Stimulated activated CD8-positive, alpha-beta memory T cell treated with anti-CD3 and anti-CD28 coated beads, Interleukin-7, amount 100 ng/mL, for 4 hours (primary cell): Measurements from ENCODE around the gene AFF2.
"Not testable (repeated sequence)": the region's sequence is repeated elsewhere in the genome, so short reads cannot be mapped to it uniquely, and the experiment has no call there.

ENCODE experiments used
- DNase-seq, 2 donors: peaks; one replicate each; pipeline ENCODE4 v3.0.0-alpha.2; 2020; ENCODE audit warnings: low read depth in 2 of 2

AFF2 gene

DNA sequence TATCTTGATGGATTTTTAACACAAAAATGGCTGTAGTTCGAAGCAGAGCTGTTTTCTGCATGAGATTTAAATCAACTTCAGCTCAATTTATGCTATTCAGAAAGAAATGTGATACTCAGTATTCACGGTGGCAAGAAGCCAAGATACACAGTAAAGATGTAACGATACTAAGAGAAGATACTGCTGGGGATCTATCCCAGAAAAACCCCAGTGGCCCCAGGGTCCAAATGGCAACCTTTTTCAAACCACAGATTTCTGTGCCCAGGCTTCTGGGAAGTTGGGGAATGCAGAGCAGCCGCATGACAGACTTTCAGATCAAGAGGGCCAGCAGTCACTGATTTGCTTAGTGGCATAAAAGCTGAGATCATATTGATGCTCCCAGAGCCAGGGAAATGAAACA, 353.9 kb downstream of the AFF2 start:
- DNase-seq, result no peak

GRCh38 chrX:148856505-148856904, 356.1 kb downstream of the AFF2 start:
- DNase-seq, result no peak

GRCh38 chrX:148865277-148866210, 365.1 kb downstream of the AFF2 start:
- DNase-seq, result no peak

GRCh38 chrX:148867596-148867995, 367.2 kb downstream of the AFF2 start:
- DNase-seq, result no peak

- no peak for DNase-seq
Measured at GRCh38 chrX:148871422-148872160, 371.2 kb downstream of the AFF2 start.

DNA sequence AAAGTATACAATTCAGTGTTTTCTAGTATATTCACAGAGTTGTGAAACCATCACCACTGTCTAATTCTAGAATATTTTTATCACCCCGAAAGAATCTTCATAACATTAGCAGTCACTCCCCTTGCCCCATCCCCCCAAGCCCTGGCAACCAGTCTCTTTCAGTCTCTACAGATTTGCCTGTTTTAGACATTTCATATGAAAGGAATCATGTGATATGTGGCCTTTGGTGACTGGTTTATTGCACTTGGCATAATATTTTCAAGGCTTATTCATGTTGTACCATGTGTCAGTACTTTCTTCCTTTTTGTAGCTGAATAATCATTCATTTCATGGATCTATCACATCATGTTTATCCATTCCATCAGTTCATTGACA, 371.7 kb downstream of the AFF2 start:
- DNase-seq, result no peak

- no peak for DNase-seq
Measured at GRCh38 chrX:148872881-148873280, 372.5 kb downstream of the AFF2 start.

DNA sequence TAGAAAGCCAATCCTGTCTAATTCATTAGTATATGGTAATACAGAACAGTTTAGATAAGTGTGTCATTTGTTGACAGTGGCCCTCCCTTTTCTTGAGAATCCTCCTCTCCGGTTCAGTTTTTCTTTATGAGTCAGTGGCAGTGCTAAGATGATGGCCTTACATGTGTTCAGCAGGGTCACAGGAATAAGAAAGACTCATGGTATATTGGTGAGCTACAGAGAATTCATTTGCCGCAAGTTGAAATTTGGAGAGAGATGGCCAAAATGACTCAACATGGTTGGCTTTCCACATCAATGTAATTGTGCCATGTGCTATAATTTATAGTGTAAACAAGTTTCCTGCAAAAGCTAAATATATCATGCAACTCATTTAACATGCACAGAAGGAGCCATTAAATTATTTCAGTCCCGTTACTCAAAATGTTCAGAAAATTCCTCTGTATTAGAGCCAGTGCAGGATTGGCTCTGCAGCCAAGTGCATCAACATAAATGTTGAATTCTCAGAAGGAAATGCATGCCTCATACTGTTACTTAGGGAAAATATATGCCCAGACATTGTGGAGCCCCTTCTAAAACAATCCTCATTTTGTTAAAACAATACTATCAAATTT, 374.3 kb downstream of the AFF2 start:
- DNase-seq, result no peak

DNA sequence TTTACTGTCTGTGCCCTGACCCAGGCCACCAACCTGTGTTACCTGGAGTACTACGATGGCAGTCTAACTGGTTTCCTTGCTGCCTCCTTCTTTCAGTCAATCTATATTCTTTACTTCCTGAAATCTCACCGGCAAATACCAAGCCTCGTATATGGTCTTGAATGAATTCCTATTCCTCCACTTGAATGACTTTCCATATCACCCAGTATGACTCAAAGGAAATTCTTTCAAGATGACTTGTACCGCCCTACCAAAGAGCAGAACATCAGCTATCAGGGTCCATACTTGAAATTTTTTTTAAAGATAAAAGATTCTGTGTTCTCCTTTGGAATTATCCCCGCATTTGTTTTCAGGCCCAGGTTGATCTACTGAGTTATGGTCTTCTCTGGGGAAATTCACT, 378.0 kb downstream of the AFF2 start:
- DNase-seq, result no peak

- DNase-seq, result no peak
Measured at GRCh38 chrX:148885203-148885602, 384.8 kb downstream of the AFF2 start.

DNA sequence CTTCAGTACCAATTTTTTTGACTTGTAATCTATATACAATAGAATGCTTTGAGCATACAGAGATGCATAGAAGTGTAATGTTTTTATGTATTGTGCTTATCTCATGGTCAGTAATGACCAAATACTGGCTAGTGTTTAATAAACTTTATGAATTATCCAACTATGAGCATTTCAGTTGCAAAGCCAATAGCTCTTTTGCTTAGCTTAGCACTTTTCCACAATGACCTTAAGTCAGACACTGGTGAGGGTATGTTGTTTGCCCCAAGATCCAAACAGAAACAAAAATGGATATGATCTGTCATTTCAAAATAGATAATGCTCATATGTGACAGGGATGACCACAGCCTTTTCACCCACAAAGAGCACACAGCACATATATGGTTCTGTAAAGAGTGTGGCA, 393.0 kb downstream of the AFF2 start:
- no peak for DNase-seq

GRCh38 chrX:148902581-148902980, 402.2 kb downstream of the AFF2 start:
- no peak for DNase-seq

GRCh38 chrX:148903176-148903575, 402.8 kb downstream of the AFF2 start:
- no peak for DNase-seq

- DNase-seq, result no peak
Measured at GRCh38 chrX:148904421-148905111, 404.1 kb downstream of the AFF2 start.

DNA sequence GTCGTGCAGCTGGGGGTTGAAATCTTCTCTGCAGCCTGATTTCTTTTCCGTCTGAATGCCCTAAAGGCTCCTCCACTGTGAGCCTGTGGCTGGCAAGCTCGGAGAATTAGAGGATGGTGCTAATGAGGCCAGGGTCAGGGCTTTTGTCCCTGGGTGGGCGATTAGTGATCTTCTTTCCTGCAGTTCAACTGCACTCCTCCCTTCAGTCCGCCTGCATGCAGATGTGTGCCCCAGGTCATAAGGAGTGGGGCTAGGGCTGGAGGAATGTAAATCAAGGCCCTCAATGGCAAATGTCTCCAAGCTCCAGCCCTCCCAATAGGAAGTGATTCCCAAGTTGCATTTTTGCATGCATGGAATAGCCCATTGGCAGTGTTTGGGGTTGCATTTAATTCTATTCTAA, 405.0 kb downstream of the AFF2 start:
- DNase-seq, result no peak

DNA sequence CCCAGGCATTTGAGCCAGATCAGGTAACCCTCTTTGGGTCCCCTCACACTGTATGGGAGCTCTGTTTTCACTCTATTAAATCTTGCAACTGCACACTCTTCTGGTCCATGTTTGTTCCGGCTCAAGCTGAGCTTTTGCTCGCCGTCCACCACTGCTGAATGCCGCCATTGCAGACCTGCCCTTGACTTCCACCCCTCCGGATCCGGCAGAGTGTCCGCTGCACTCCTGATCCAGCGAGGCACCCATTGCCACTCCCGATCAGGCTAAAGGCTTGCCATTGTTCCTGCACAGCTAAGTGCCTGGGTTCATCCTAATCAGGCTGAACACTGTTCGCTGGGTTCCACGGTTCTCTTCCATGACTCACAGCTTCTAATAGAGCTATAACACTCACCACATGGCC, 406.2 kb downstream of the AFF2 start:
- not testable (repeated sequence) for DNase-seq

DNA sequence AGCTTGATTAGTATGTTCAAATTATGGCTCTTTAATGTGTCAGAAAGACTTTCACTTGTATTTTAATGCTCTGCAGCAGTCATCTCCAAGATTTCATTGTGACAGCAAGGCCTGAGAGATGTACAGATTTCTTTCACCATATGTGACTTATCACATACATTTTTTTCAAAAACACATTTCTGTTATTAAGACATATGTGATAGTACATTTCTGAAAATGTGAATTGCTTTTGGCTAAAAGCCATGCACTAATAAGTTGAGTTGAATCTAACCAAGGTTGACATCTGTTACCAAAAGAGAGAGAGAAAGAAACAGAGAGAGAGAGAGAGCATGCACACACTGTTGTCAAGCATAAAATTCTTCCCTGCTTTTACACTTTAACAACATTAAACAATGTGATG, 409.3 kb downstream of the AFF2 start:
- no peak for DNase-seq

- no peak for DNase-seq
Measured at GRCh38 chrX:148913971-148914370, 413.6 kb downstream of the AFF2 start.

DNA sequence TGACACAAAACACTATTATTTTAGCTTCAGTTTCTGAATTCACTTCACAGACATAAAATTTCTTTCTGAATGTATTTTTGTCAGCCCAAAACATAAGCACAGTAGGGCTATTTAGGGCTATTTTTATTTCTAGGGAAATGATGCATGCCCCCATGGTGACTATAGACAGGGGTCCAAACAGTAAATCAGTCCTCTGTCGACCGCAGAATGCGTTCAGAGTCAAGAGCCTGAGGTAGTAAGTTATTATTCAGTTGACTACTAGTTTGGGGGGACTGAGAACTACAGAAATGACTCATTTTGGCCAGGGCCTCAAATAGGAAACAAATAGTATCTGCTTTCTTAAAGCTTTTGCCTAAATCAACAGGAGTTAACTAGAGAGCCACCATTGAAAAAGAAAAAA, 414.4 kb downstream of the AFF2 start:
- no peak for DNase-seq

GRCh38 chrX:148915474-148915873, 415.1 kb downstream of the AFF2 start:
- DNase-seq, result no peak

- DNase-seq, result no peak
Measured at GRCh38 chrX:148917441-148917840, 417.0 kb downstream of the AFF2 start.

- DNase-seq, result no peak
Measured at GRCh38 chrX:148923631-148924030, 423.2 kb downstream of the AFF2 start.
